Measurements from ENCODE around the gene NTRK3. TPM values are rescaled to one million over a fixed set of nuclear protein-coding genes. Genes with fewer than 3 reads are reported as not detected.

NTRK3 gene
- total RNA-seq, 6 experiments from 2014 or later, result 0.35 to 0.75 (median 0.46) TPM

DNA sequence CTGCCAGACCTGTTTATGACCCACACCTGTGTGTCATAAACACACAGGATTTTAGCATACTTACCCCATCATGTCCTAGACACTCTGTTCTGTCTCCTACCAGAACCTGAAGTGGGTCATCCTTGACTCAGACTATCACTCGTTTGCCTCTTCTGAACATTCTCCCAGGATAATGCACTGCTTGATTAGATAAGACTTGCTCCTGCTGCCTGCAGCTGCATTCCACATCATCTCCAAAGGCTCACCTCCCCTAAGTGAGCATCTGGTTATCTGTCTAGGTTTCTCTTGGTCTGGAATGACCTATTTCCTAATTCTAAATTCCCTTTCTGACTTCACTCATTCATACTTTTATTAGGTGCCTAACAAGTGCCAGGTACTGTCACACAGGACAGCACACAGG is 332.1 kb downstream of the NTRK3 start:
- no peak overlapping the region for H3K4me3 ChIP-seq
- intact Hi-C loops (cut with DNase I), result no loop called here
- H3K4me1 ChIP-seq, result no peaks in the 10 kb centered on the region
- no peaks in the 10 kb centered on the region for H3K36me3 ChIP-seq
- no peak overlapping the region for H3K27ac ChIP-seq
- 0% methylated on average over 1 of the region's 1 CpG for WGBS (ENCODE audit: insufficient coverage, low coverage, low lambda C conversion rate, missing lambda C conversion rate)
- ATAC-seq, result no peak
- TF ChIP-seq, protein P1, sequence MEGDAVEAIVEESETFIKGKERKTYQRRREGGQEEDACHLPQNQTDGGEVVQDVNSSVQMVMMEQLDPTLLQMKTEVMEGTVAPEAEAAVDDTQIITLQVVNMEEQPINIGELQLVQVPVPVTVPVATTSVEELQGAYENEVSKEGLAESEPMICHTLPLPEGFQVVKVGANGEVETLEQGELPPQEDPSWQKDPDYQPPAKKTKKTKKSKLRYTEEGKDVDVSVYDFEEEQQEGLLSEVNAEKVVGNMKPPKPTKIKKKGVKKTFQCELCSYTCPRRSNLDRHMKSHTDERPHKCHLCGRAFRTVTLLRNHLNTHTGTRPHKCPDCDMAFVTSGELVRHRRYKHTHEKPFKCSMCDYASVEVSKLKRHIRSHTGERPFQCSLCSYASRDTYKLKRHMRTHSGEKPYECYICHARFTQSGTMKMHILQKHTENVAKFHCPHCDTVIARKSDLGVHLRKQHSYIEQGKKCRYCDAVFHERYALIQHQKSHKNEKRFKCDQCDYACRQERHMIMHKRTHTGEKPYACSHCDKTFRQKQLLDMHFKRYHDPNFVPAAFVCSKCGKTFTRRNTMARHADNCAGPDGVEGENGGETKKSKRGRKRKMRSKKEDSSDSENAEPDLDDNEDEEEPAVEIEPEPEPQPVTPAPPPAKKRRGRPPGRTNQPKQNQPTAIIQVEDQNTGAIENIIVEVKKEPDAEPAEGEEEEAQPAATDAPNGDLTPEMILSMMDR (IDR thresholded peaks at IDR 0.05), result no peak
- no peak for TF ChIP-seq POLR2A (IDR thresholded peaks at IDR 0.05)
- DNase-seq, result no peak
- no peaks in the 10 kb centered on the region for H3K9me3 ChIP-seq
- H3K27me3 ChIP-seq, result no peaks in the 10 kb centered on the region

DNA sequence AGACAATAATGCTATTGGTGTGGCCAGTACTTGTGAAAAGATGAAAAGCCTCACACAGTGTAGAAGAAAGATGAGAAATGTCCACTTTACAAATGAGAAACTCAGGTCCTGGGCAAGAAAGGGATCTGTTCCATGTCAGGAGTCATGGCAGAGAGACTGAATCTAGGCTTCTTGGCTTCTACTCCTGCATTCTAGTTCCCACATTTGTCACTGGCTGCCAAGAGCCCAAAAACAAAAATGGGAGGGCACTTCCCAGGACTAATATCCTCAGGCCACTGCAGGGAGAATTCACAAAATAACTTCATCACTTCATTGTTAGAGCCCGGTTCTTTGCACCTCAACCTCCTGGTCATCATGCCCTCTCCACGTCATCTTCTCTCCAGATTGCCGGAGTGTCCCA is 337.5 kb downstream of the NTRK3 start:
- no peak overlapping the region for H3K27ac ChIP-seq
- ATAC-seq, result no peak
- no peaks in the 10 kb centered on the region for H3K36me3 ChIP-seq
- H3K9me3 ChIP-seq, result no peaks in the 10 kb centered on the region
- DNase-seq, result no peak
- H3K4me1 ChIP-seq, result no peaks in the 10 kb centered on the region
- intact Hi-C loops (cut with DNase I), result no loop called here
- WGBS (ENCODE audit: insufficient coverage, low coverage, low lambda C conversion rate, missing lambda C conversion rate), result 51% methylated on average over 3 of the region's 3 CpGs
- no peak for TF ChIP-seq POLR2A (IDR thresholded peaks at IDR 0.05)
- TF ChIP-seq, protein P1 (IDR thresholded peaks at IDR 0.05), result no peak
- no peaks in the 10 kb centered on the region for H3K27me3 ChIP-seq
- no peak overlapping the region for H3K4me3 ChIP-seq

DNA sequence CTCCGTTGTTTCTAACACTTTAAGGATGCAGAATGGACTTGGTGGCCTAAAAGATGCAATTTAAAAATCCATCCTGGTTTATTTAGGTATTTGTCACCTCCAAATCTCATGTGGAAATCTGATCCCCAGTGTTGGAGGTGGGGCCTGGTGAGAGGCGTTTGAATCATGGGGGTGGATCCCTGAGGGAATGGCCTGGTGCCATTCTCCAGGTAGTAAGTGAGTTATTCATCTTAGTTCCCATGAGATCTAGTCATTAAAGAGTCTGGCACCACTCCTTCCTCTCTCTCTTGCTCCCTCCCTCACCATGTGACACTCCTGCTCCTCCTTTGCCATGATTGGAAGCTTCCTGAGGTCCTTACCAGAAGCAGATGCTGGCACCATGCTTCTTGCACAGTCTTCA is 339.1 kb downstream of the NTRK3 start:
- ATAC-seq, result no peak
- intact Hi-C loops (cut with DNase I), result no loop called here

DNA sequence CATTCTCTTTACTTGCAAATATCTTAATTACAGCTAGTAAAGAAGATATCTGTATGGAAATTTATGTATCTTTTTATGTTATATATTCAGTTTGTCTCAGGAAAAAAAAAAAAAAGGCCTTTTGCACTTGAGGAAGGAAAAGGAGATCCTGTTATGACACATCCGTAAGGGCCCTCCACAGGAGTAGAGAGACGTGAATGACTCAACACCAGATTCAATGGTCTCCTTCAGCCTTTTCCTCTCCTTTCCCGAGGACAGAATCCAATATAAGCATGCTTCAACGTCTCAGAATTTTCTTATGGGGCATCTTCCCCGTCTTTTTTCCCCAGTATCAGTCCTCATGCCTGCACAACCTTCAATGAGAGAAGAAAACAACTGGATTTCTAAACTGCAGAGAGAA is 340.3 kb downstream of the NTRK3 start:
- no peaks in the 10 kb centered on the region for H3K9me3 ChIP-seq
- H3K36me3 ChIP-seq, result no peaks in the 10 kb centered on the region
- no peaks in the 10 kb centered on the region for H3K4me1 ChIP-seq
- H3K27me3 ChIP-seq, result no peaks in the 10 kb centered on the region
- ATAC-seq (peak in 1 of 4 donors; percentile 30), DNase-seq (no peak)
- no peak for TF ChIP-seq POLR2A (IDR thresholded peaks at IDR 0.05)
- TF ChIP-seq, protein P1 (IDR thresholded peaks at IDR 0.05), result no peak
- intact Hi-C loops (cut with DNase I), result no loop called here
- H3K4me3 ChIP-seq, result no peak overlapping the region
- WGBS (ENCODE audit: insufficient coverage, low coverage, low lambda C conversion rate, missing lambda C conversion rate), result 19% methylated on average over 5 of the region's 5 CpGs
- H3K27ac ChIP-seq, result no peak overlapping the region

More for the DNA sequence above, 339.1 kb downstream of the NTRK3 start:
- TF ChIP-seq, protein P1 (IDR thresholded peaks at IDR 0.05), result no peak
- no peaks in the 10 kb centered on the region for H3K36me3 ChIP-seq
- no peaks in the 10 kb centered on the region for H3K9me3 ChIP-seq
- H3K27ac ChIP-seq, result no peak overlapping the region
- no peak overlapping the region for H3K4me3 ChIP-seq
- DNase-seq, result no peak
- no peaks in the 10 kb centered on the region for H3K27me3 ChIP-seq
- no peaks in the 10 kb centered on the region for H3K4me1 ChIP-seq
- WGBS (ENCODE audit: insufficient coverage, low coverage, low lambda C conversion rate, missing lambda C conversion rate), result 26% methylated on average over 2 of the region's 2 CpGs

DNA sequence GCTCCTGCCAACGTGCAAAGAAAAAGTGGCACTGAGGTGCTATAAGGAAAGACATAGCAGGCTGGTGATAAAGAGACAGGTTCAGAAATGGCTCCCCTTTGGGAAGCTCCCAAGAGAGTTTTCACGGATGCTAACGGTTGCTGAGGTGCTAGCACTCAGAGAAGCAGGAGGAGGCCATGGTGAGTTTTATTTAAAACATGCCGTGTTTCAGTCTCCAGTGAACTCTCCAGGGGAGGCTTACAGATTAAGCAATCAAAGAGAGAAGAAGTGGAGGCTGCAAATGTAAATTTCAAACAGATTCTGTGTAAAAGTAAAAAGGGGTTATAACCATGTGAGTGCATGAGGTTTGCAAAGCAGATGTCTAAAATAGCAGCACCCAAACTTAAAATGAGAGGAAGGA is 346.2 kb downstream of the NTRK3 start:
- DNase-seq, result no peak
- no peak for TF ChIP-seq POLR2A (IDR thresholded peaks at IDR 0.05)
- TF ChIP-seq, protein P1 (IDR thresholded peaks at IDR 0.05), result no peak
- no peaks in the 10 kb centered on the region for H3K9me3 ChIP-seq
- no peak overlapping the region for H3K27ac ChIP-seq
- WGBS (ENCODE audit: insufficient coverage, low coverage, low lambda C conversion rate, missing lambda C conversion rate), result 30% methylated on average over 4 of the region's 4 CpGs
- intact Hi-C loops (cut with DNase I), result no loop called here
- H3K4me3 ChIP-seq, result no peak overlapping the region
- H3K27me3 ChIP-seq, result no peaks in the 10 kb centered on the region
- no peak for ATAC-seq
- H3K36me3 ChIP-seq, result no peaks in the 10 kb centered on the region
- H3K4me1 ChIP-seq, result no peaks in the 10 kb centered on the region
